Kidney capillary endothelial cell (primary cell): Measurements from ENCODE around the gene NPTXR.

ENCODE experiments used
- DNase-seq: peaks from one replicate; pipeline ENCODE4 v3.0.0-alpha.2; 2018; ENCODE audit warnings: low spot score

The NPTXR gene

DNA sequence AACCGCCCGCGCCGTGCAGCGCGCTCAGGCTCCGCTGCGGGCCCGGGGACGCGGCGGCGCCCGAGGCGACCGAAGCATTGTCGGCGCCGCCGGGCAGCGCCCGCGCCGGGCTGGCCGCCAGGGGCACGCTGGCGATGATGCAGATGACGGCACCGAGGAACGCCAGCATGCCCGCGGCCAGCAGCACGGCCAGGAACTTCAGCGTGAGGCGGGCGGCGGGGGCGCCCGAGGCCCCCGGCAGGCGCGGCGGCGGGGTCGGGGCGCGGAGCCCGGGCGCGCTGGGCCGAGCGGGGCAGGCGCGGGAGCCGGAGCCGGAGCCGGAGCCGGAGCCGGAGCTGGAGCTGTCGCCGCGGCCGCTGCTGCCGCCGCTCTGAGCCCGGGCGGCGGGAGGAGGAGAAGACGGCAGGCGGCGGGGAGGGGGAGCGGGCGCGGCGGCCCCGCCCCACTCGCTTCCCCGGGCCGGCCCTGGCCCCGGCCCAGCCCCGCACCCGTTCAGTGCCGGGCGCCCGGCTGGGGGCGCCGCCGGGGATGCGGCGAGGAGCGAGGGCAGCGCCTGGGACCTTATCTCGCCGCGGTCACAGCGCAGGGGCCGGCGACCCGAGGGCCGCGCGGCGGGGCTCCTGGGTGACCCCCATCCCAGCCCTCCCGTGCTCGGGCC lies at the start of gene NPTXR:
NPTXR (minus strand) TSS at position 372 of the 658 bp plus-strand sequence.
- DNase-seq, result peak; percentile 42

DNA sequence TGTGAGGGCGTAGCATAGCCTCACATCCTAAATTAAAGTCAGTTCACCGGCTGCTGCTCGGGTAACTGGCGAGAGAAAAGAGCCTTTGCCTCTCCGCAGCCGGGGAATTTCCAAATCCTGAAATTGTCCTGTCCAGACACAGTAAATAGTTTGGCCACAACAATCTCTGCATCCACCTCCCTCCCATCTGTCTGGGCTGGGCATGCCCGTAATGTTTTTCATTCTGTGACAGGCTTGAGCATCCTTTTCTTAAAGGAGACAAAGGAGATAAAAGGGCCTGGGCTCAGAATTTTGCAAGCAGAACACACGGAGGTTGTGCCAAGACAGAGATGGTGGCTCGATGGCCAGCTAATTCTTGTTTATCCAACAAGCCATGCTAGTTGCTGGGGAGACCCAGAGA lies 47.4 kb upstream of the NPTXR start:
- no peak for DNase-seq

DNA sequence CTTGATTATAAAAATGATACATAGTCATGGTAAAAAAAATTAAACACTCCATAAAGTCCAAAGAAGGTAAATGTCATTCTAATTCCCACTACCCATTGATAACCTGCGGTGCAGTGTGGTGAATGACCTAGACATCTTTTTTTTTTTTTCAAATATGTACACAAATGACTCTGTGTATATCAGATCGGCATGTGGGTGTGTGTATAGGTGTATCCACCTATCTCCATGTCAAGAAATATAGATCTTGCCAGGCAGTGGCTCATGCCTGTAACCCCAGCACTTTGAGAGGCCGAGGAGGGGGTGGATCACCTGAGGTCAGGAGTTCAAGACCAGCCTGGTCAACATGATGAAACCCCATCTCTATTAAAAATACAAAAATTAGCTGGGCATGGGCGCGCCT lies 46.5 kb upstream of the NPTXR start:
- DNase-seq, result no peak

DNA sequence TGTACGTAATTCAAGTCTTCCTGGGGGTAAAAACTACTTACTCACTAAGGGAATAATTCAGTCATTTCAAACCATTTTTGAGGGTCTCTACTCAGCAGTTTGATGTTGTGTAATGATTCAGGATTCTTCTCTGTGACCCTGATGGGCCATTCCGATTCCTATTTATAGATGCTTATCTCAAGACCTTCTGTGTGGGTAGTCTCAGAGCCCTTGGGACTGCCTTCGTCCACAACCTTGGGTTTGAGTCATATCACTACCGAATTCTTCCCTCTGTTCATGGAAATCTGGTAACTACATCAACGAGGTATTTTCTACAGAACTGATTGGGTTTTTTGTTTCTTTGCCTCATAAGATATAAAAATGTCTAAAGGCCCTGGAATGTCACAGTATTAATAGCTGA lies 42.5 kb upstream of the NPTXR start:
- no peak for DNase-seq

DNA sequence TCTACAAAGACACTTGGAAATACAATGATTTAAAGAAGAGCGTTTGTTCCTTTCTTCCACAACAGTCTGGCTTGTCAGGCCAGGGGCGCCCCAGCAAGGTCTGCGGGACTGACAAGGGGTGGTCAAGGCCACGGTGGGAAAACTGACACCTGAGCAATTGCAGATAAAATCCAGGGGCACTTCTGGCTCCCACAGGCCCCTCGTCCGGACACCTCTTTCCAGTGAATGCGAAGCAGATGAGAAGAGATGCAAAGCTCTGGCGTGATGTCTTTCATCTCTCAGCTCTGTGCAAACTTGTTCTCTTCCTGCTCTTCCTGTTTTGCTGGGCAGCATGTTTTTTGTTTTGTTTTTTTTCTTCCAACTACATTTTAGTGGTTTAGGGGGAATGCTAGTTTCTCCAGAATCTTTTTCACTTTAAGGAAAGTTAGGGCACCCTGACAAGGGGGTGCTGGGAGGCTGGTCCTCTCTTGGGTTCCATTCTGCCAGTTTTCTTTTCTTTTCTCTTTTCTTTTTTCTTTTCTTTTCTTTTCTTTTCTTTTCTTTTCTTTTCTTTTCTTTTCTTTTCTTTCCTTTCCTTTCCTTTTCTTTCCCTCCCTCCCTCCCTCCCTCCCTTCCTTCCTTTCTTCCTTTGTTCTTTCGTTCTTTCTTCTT lies 39.3 kb upstream of the NPTXR start:
- DNase-seq, result no peak

DNA sequence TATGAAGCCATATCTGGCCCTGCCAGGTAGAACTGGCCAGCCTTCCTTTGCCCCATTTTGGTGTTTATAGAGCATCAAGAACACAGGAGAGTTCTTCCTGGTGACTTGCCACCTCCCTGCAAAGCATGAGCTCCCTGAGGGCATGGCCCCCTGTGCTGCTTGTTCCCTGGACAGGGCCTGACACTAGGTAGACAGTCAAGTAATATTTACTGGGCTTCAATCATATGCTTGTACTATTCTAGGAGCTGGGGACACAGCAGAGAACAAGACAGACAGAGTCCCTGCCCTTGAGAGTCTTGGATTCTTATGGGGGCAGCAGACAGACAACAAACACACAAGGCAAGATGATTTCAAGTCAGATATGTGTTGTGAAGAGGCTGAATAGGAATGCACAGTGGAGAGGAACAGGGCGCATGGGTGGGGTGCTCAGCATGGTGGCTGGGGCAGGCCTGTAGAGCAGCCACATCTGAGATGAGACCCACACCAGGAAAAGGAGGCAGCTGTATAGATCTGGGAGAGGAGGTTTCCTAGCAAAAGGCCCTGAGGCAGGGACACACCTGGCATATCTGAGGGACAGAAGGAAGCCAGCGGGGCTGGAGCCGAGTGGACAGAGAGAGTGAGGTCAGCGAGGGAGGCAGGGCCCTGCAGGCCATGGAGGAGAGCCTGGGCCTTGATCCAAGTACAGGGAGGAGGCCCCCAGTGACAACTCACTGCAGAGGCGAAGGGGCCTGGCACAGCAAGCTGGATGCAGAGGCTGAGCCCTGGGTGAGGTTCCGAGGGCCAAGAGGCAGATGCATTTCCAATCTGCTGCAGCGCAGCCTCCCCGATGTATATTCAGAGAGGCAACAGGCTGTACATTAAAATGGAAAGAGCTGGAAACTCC lies 38.4 kb upstream of the NPTXR start:
- DNase-seq, result no peak

DNA sequence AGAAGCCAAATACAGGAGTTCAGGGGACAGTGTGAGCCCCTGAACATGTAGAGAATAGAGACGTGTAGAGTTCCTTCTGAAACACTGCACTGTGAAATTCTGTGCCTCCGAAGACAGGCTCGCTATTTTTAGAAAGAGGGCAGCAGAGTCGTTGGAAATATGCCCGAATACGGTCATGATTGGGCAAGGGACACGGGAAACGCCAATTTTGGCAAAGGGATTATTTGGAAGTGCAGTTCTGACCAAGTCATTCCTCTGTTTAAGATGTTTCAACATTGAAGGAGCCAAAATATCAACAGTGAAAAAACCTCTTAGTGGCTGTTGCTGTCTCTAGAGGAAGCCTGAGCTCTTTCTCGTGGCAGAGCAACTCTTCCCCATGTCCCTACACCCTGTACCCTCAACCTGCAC lies 37.6 kb upstream of the NPTXR start:
- DNase-seq, result no peak

DNA sequence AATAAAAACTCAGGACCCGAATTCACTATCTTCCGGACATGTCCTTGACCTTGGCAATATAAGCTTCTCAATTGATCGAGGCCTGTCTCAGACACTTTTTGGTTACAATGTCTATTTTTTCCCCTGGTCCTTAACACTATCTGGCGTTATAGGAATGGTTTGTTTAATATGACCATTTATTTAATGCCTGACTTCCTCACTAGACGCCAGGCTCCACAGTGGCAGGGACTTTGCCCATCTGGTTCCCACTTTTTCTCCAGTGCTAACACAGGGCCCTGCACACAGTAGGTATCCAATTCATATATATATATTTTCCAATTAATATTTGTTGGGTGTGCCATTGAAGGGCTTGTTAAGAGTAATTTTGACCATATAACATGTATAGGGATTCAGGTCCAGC lies 36.1 kb upstream of the NPTXR start:
- DNase-seq, result no peak

DNA sequence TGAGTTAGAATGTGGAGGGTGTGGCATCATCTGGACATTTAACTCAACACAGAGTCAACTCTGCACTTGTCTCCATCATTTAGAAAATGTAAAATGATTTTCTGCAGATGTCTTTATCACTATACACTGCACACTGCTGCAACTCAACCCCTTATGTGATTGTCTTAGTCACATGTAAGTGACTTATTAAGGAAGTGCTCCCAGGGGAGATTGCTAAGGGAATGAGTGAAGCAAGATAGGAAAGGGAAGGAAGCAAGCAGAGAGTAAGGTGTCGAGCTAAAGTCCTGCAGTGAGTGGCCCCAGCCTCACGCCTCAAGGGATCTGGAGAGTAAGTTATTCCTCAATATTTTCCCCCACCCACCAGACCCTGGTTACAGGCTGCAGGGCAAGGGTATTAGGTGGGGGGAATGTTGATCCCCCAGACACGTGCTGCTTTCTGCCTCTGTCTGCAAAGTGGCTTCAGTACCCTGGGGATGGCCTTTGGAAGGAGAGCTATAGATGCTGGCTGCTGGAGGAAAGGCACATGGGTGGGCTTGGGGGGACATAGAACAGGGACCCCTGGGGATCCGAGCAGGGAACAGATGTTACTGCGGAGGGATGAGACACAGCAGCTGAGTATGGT lies 35.4 kb upstream of the NPTXR start:
- no peak for DNase-seq

DNA sequence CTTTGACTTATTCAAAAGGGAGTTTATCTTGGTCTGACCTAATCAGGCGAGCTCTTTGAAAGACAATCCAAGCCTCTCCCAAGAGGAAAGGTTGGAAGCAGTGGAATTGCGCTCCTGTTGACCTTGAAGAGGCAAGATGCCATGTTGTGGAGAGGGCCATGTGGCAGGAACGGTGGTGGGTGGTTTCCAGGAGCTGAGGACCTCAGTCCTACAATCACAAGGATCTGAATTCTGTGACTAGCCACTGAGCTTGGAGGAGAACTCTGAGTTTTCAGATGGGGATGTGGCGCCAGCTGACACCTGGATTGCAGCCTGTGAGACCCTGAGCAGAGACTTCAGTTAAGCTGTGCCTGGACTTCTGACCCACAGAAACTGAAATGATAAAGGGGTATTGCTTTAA lies 34.2 kb upstream of the NPTXR start:
- DNase-seq, result no peak

DNA sequence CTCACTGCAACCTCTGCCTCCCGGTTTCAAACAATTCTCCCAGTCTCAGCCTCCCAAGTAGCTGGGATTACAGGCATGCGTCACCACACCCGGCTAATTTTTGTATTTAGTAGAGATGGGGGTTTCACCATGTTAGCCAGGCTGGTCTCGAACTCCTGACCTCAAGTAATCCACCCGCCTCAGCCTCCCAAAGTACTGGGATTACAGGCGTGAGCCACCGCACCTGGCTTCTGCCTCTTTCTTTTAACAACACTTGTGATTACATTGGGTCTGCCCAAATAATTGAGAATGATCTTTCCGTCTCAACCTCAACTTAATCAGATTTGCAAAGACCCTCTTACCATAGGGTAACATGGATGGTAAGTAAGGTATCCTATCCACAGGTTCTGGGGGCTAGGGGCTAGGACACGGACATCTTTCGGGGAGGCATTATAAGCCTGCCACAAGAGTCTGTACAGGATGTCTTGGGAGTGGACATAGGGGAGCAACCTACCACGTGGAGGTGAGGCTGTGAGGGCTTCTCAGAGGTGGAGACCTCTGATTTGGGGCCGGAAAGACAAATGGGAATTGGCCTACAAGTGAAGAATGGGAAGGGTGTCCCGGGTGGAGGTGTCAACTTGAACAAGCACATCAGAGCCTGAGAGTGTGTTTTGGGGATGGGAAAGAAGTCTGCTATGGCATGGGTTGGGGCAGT lies 30.8 kb upstream of the NPTXR start:
- no peak for DNase-seq

DNA sequence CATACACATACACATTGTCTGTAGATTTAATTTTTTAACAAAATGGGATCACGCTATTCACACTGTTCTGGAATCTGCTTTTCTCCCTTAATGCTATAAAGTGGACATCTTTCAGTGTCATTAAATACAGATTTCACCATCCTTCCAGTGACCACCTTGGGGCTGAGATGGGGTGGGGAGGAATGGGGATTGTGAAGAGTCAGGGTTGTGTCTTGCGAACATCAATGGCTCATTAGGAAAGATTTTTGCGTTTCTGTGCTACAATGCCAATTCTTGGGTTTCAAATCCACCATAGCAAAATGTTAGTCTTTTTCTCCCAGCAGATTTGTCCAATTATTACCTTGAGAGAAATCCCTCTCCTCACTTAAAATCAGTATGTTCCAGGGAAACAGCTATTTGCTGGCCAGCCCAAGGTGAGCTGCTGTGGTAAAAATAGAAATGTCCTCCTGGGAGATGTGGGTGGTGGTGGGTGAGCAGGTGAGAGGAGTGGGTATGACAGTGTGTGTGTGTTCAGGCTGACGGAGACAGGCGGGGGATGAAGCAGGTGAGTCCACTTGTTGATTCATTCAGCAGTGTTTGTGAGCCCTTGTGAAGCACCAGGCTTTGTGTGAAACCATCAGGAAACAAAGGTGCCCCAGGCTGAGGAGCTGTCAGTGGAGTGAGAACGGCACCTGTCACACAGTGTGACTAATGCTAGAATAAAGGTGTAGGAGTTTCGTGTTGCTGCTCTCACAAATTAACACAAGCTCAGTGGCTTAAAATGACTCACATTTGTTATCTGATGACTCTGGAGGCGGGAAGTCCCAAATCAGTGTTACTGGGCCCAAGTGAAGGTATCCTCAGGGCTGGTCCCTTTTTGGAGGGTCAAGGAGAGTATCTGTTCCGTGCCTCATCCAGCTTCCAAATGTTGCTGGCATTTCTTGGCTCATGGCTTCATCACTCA lies 29.9 kb upstream of the NPTXR start:
- no peak for DNase-seq

DNA sequence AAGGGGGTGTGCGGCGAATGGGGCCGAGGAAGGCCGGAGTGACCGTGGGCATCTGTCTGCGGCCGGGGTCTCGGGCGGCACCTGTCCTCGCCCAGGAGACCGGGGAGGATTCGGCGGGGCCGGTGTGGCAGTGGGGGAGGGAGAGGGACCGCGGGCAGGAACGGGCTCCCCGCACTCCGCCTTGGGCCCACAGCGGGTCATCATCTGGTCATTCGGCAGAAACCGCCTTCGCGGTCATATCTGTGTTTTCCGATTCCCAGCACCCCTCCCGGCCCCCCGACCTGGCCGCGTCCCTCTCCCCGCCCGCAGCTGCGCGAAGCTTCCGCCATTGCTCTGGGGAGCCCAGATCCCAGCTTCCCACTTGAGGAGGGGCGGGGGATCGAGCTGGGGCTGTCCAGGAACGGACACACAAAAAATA lies 29.0 kb upstream of the NPTXR start:
- DNase-seq, result no peak

DNA sequence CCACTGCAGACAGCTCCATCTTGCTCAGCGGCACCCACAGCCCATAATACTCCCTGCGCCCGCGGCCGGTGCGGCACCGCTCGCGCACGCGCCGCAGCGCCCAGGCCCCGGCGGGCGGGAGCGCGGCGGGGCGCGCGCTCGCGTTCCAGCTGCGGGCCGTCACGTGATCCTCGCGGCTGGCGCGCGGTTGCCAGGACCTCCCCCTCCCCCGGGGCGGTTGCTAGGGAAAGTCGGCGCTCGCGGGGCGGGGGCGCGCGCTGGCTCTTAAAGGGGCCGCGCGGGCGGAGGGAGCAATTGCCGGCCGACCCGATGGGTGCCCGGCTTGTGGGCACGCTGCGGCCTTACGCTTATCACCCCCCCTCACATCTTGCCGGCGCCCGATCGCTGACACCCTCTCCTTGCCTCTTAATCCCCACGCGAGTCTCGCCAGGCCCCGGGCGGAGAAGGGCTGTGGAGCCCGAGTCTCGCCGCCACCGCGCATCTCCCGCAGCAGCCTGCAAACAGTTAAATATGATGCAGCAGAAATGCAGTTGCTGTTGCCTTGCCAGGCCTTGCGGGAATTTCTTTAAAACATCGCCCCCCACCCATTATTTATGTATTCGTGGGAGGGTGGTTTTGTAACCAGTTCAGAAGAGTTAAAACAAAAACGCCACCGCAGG lies 28.5 kb upstream of the NPTXR start, which contains the start of gene CBX6:
CBX6 (minus strand) TSS at position 45 of the 659 bp plus-strand sequence; CDS start at position 19, 26 bp downstream.
- DNase-seq, result peak; percentile 90

DNA sequence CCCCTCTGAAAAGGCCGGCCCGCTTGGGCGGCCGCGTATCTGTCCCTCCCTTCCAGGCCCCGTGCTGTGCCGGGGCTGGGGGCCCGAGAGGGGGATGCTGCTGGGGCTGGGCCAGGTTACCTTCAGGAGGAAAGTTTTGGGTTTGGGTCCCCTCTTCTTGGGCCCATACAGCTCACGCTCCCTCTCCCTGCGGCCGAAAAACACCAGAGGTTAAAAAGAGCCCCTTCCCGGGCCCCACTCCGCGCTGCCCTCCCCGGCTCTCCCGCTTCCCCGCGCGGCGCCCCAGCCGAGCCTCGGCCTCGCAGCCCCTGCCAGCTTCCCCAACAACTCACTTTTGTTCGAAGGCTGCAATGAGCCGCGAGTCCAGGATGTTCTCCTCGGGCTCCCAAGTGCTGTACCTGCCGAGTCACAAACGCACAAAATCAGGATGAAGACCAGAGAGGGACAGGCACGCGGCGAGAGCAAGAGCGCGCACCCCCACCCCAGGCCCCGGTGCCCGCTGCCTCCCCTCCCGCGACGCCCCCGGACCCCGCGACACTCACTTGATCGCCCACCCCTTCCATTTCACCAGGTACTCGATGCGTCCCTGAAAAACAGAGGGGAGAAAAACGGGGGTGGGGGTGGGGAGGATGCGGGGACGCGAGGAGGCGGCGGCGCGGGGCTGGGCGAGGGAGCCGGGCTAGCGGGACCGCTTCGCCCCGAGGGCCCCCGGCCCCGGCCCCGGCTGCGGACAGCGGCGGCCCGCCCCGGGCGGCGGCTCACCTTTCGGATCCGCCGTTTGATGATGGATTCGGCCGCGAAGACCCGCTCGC lies 27.7 kb upstream of the NPTXR start:
- no peak for DNase-seq

DNA sequence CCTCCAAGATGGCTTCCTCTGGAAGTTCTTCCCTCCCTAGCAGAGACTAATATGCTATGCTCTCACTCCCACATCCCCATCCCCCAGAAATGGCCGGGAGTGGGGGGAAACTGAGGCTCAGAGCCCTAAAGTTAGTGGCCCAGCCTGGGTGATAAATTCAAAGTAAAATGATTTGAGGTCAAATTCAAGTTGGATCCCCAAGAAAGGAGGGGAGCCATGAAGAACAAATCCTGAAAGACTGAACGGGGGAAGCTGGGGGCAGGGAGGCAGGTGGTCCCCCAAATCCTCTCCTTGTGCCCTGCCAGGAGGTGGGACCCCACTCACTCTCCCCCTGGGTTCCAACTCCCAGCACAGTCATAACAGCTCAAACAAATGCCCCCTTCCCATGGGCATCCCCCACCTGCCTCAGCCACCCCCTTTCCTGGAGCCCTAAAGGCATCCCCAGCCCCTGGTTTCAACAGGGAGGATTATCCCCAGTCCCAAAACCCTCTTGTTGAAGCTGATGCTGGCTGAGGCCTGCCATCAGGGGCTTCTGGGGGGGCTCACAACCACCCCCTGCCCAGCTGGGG lies 27.0 kb upstream of the NPTXR start:
- DNase-seq, result no peak

DNA sequence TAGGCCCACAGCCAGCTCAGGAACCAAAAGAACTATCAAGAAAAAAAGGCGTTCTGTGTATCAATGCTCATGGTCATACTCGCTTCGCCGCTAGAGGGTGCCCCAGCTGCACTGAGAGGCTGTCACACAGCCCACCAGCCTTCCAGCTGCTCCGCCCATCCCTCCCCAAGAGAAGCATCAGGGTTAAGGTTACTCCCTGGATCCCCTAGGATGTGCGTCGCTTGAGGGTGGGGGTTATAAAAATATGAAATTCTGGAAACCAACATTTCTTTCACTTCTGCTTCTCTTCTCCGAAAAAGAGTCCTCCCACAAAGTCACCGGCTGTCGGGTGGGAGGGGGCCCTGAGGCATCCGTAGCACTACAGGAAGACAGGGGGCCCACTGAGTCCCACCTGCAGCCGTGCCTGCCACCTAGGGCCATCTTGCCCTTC lies 26.5 kb upstream of the NPTXR start:
- peak; percentile 80 for DNase-seq

DNA sequence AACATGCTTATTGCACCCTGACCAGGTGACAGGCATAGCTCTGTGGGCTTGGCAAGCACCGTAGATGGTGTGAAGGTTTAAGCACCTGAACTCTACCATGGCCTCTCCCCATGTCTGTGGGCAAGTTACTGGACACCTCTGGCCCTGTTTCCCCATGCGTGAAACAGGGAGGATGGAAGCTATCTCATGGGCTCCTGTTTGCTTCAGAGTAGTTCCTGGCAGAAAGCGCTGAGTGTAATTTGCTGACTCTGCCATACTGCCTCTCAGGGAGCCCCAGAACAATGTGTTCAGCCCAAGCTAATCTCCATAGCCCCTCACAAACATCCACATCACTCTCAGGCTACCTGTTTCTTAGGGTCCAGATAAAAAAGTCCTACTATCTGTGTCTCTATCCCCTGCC lies 25.8 kb upstream of the NPTXR start:
- DNase-seq, result no peak

DNA sequence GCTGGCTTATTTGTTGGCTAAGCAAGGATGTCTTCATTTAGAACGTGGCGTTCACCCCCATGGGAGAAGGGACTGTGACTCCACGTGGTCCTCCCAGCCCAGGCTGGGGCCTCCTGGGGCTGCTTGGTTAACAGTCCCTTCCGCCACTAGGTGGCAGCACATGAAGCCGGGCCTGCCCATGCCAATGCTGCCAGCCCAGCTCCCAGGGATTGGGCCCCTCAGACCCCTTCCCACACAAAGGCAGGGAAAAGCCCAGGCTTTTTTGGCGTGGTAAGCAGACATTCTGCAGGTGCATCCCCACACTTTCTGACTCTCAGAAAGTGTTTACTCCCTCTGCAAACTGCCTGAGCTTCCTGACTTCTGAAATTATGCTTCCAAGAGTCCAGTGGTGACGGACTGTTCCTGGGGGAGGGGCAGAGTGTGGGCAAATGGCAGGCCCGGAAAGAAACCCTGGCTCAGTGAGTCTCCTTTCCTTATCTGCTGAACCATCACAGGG lies 25.1 kb upstream of the NPTXR start:
- DNase-seq, result peak; percentile 77
